H9 (cell line): Measurements from ENCODE around the gene ERCC2. TPM values are rescaled to one million over a fixed set of nuclear protein-coding genes. Genes with fewer than 3 reads are reported as not detected.

Source experiments
- DNase-seq: peaks from one replicate; pipeline ENCODE4 v3.0.0-alpha.2; 2017
- H2AFZ ChIP-seq: one replicate; pipeline ENCODE4 v1.6.1; 2013; ENCODE audit warnings: mild to moderate bottlenecking, low read length, control low read depth, moderate library complexity
- H2AK5ac ChIP-seq: 2 replicates; pipeline ENCODE4 v1.6.1; 2013; ENCODE audit warnings: low read length, control low read depth, mixed read lengths; ENCODE audit not compliant: insufficient read length
- H2BK120ac ChIP-seq: one replicate; pipeline ENCODE4 v1.6.1; 2013; ENCODE audit warnings: low read depth, mild to moderate bottlenecking, low read length, control low read depth, inconsistent platforms; ENCODE audit not compliant: poor library complexity, severe bottlenecking
- H2BK12ac ChIP-seq: 2 replicates; pipeline ENCODE4 v1.6.1; 2013; ENCODE audit warnings: low read length, control low read depth, mixed read lengths, low read depth; ENCODE audit not compliant: insufficient read length
- H2BK15ac ChIP-seq: 2 replicates; pipeline ENCODE4 v1.6.1; 2013; ENCODE audit warnings: low read depth, low read length, control low read depth
- H2BK20ac ChIP-seq: one replicate; pipeline ENCODE4 v1.6.1; 2013; ENCODE audit warnings: low read depth, mild to moderate bottlenecking, low read length, control low read depth, inconsistent platforms; ENCODE audit not compliant: poor library complexity, severe bottlenecking
- H2BK5ac ChIP-seq: 2 replicates; pipeline ENCODE4 v1.6.1; 2013; ENCODE audit warnings: low read length, control low read depth, mixed read lengths; ENCODE audit not compliant: insufficient read length
- H3K14ac ChIP-seq: 2 replicates; pipeline ENCODE4 v1.6.1; 2013; ENCODE audit warnings: low read length, control low read depth; ENCODE audit not compliant: insufficient read depth
- H3K18ac ChIP-seq: 2 replicates; pipeline ENCODE4 v1.6.1; 2013; ENCODE audit warnings: low read depth, mild to moderate bottlenecking, mixed read lengths, low read length, control low read depth; ENCODE audit not compliant: insufficient read length
- H3K23ac ChIP-seq: 2 replicates; pipeline ENCODE4 v1.6.1; 2013; ENCODE audit warnings: low read length, control low read depth, mixed read lengths, low read depth; ENCODE audit not compliant: insufficient read length
- H3K23me2 ChIP-seq: 2 replicates; pipeline ENCODE4 v1.6.1; 2013; ENCODE audit warnings: low read depth, mild to moderate bottlenecking, mixed read lengths, low read length, control low read depth; ENCODE audit not compliant: insufficient read length, poor library complexity, severe bottlenecking
- H3K27ac ChIP-seq: 2 replicates; pipeline ENCODE4 v1.5.1; 2013; ENCODE audit warnings: low read length, control low read depth, mixed read lengths, low read depth; ENCODE audit not compliant: insufficient read length
- H3K27me3 ChIP-seq: 2 replicates; pipeline ENCODE4 v1.6.1; 2013; ENCODE audit warnings: low read length, control low read depth, inconsistent platforms; ENCODE audit not compliant: insufficient read depth
- H3K4ac ChIP-seq: 2 replicates; pipeline ENCODE4 v1.6.1; 2013; ENCODE audit warnings: low read depth, mild to moderate bottlenecking, control low read depth, inconsistent platforms, low read length, moderate library complexity
- H3K4me1 ChIP-seq: 2 replicates; pipeline ENCODE4 v1.6.1; 2013; ENCODE audit warnings: low read length, control low read depth, inconsistent platforms; ENCODE audit not compliant: insufficient read depth
- H3K4me2 ChIP-seq: 2 replicates; pipeline ENCODE4 v1.6.1; 2013; ENCODE audit warnings: low read length, control low read depth, mixed read lengths; ENCODE audit not compliant: insufficient read length, insufficient read depth
- H3K56ac ChIP-seq: 2 replicates; pipeline ENCODE4 v1.6.1; 2013; ENCODE audit warnings: low read depth, mild to moderate bottlenecking, mixed read lengths, low read length, control low read depth; ENCODE audit not compliant: insufficient read length
- H3K79me1 ChIP-seq: 2 replicates; pipeline ENCODE4 v1.6.1; 2013; ENCODE audit warnings: low read depth, mild to moderate bottlenecking, moderate library complexity, low read length, control low read depth, inconsistent platforms; ENCODE audit not compliant: insufficient read depth, poor library complexity, severe bottlenecking
- H3K79me2 ChIP-seq: 2 replicates; pipeline ENCODE4 v1.6.1; 2013; ENCODE audit warnings: low read length, control low read depth, inconsistent platforms; ENCODE audit not compliant: insufficient read depth
- H3K9ac ChIP-seq: 2 replicates; pipeline ENCODE4 v1.6.1; 2013; ENCODE audit warnings: low read length, control low read depth, mixed read lengths; ENCODE audit not compliant: insufficient read length; ENCODE audit errors: extremely low read depth
- H3K9me3 ChIP-seq: one replicate; pipeline ENCODE4 v1.6.1; 2013; ENCODE audit warnings: low read depth, low read length, inconsistent platforms; ENCODE audit not compliant: control insufficient read depth
- H3T11ph ChIP-seq: one replicate; pipeline ENCODE4 v1.6.1; 2013; ENCODE audit warnings: mild to moderate bottlenecking, low read length, control low read depth, inconsistent platforms
- H4K20me1 ChIP-seq: one replicate; pipeline ENCODE4 v1.6.1; 2013; ENCODE audit not compliant: control insufficient read depth, insufficient read length, insufficient read depth
- H4K5ac ChIP-seq: 2 replicates; pipeline ENCODE4 v1.6.1; 2013; ENCODE audit warnings: low read depth, mild to moderate bottlenecking, mixed read lengths, low read length, control low read depth; ENCODE audit not compliant: insufficient read length
- H4K8ac ChIP-seq: replicated peaks from 2 replicates; pipeline ENCODE4 v1.6.1; 2013; ENCODE audit warnings: low read length, control low read depth, mixed read lengths, low read depth; ENCODE audit not compliant: insufficient read length
- H4K91ac ChIP-seq: 2 replicates; pipeline ENCODE4 v1.6.1; 2013; ENCODE audit warnings: low read depth, mild to moderate bottlenecking, moderate library complexity, mixed read lengths, low read length, control low read depth; ENCODE audit not compliant: insufficient read length
- H3K27ac Mint-ChIP-seq, 3 experiments: 2 replicates in 2 of 3; 3 replicates in 1 of 3; pipeline ENCODE4 v1.8.0; 2020 to 2021; ENCODE audit warnings: mixed read lengths in 3 of 3, mild to moderate bottlenecking in 1 of 3, moderate library complexity in 1 of 3
- H3K27me3 Mint-ChIP-seq: 2 replicates; pipeline ENCODE4 v1.8.0; 2021; ENCODE audit warnings: low read depth, mild to moderate bottlenecking, moderate library complexity, mixed read lengths
- H3K36me3 Mint-ChIP-seq, 3 experiments: 2 replicates in 2 of 3; 3 replicates in 1 of 3; pipeline ENCODE4 v1.8.0; 2020 to 2021; ENCODE audit warnings: low read depth in 3 of 3, mixed read lengths in 3 of 3; ENCODE audit not compliant: insufficient read depth in 1 of 3
- H3K4me1 Mint-ChIP-seq, 2 experiments: 2 replicates each; pipeline ENCODE4 v1.8.0; 2020; ENCODE audit warnings: mixed read lengths in 2 of 2
- H3K4me3 Mint-ChIP-seq, 2 experiments: 2 replicates in 1 of 2; 3 replicates in 1 of 2; pipeline ENCODE4 v1.8.0; 2020 to 2021; ENCODE audit warnings: mild to moderate bottlenecking in 2 of 2, mixed read lengths in 2 of 2, moderate library complexity in 1 of 2
- H3K9me3 Mint-ChIP-seq, 2 experiments: 2 replicates in 1 of 2; 3 replicates in 1 of 2; pipeline ENCODE4 v1.8.0; 2020; ENCODE audit warnings: mild to moderate bottlenecking in 2 of 2, mixed read lengths in 2 of 2, moderate library complexity in 1 of 2
- CTCF ChIP-seq: fragments of 200-600 bp; sonication (generic); conservative IDR thresholded peaks from 3 replicates; pipeline ENCODE4 v1.8.0; 2021; ENCODE audit warnings: antibody characterized with exemption, mild to moderate bottlenecking
- WGBS: extraction: QIAGEN DNeasy Blood & Tissue Kit; methylation state at CpG from one replicate; pipeline ENCODE4 v1.1.7; 2013; ENCODE audit warnings: missing lambda C conversion rate, low lambda C conversion rate, mixed read lengths; ENCODE audit not compliant: insufficient read length; ENCODE audit errors: extremely low coverage; 5-methylcytosine and 5-hydroxymethylcytosine counted together
- total RNA-seq: library from RNA; stranded (reverse); gene quantifications from 2 replicates; pipeline ENCODE4 v1.2.1, GENCODE V29; 2021

Gene ERCC2
- total RNA-seq, 1 experiment from 2014 or later = 98.7 TPM

- Histone ChIP-seq H3K23ac (no peak overlapping the region), H2BK120ac (no peak overlapping the region), H3K79me2 (no peaks in the 10 kb centered on the region), H2BK12ac (no peak overlapping the region), H4K20me1 (peaks cover 2% of the 10 kb centered on the region), H2AK5ac (no peak overlapping the region), H3K27me3 (no peaks in the 10 kb centered on the region), H3K4me2 (no peak overlapping the region), H4K5ac (no peak overlapping the region), H3K4ac (no peak overlapping the region), H4K91ac (no peak overlapping the region), H3K9ac (no peak overlapping the region), H4K8ac (no peak overlapping the region), H2BK5ac (no peak overlapping the region), H3K18ac (no peak overlapping the region), H3K14ac (no peak overlapping the region), H2AFZ (no peak overlapping the region), H2BK15ac (no peak overlapping the region), H3K79me1 (no peaks in the 10 kb centered on the region), H3T11ph (no peak overlapping the region), H3K23me2 (no peaks in the 10 kb centered on the region), H3K56ac (no peak overlapping the region), H3K9me3 (no peaks in the 10 kb centered on the region), H3K27ac (no peak overlapping the region), H3K4me1 (no peaks in the 10 kb centered on the region), H2BK20ac (no peak overlapping the region)
- H3K4me3 Mint-ChIP-seq = peak overlapping the region in 1 of 2 experiments; percentile 22; a peak in 1 of 5 replicates
- peak overlapping the region in 1 of 3 experiments; percentile 65; a peak in 1 of 7 replicates for H3K27ac Mint-ChIP-seq
- H3K4me1 Mint-ChIP-seq = peaks cover 5 to 11% of the 10 kb centered on the region in 2 experiments; a peak in 3 of 4 replicates
- DNase-seq = no peak
- peaks cover 53 to 91% (median 86%) of the 10 kb centered on the region in 3 experiments; a peak in 6 of 7 replicates for H3K36me3 Mint-ChIP-seq
- no CpG with 5 or more reads among the region's 20 CpGs for WGBS
- H3K9me3 Mint-ChIP-seq = no peaks in the 10 kb centered on the region
- TF ChIP-seq CTCF = no peak
- H3K27me3 Mint-ChIP-seq = no peaks in the 10 kb centered on the region
These were observed 17.2 kb downstream of the ERCC2 start for GRCh38 chr19:45352914-45353796.
